GM10266 (cell line): ENCODE measurements around the gene LZTFL1.
A peak's percentile ranks its signal among the peaks of the same experiment; 100 is the strongest.
"Not testable (repeated sequence)": the region's sequence is repeated elsewhere in the genome, so short reads cannot be mapped to it uniquely, and the experiment has no call there.

Source experiments
- DNase-seq: peaks from one replicate; pipeline ENCODE4 v3.0.0; 2012; ENCODE audit errors: extremely low spot score
- CTCF ChIP-seq: IDR thresholded peaks from 2 replicates; pipeline ENCODE4 v1.5.1; 2012; ENCODE audit warnings: mild to moderate bottlenecking, low read depth; ENCODE audit not compliant: control insufficient read depth, insufficient read depth; ENCODE audit errors: missing control alignments

LZTFL1 gene

GRCh38 chr3:45865563-45865962 lies 23.6 kb upstream of the LZTFL1 start:
- TF ChIP-seq CTCF, result no peak

GRCh38 chr3:45864760-45865519 lies 23.0 kb upstream of the LZTFL1 start:
- no peak for TF ChIP-seq CTCF
- peak; percentile 43 for DNase-seq

More at GRCh38 chr3:45865563-45865962, 23.6 kb upstream of the LZTFL1 start:
- no peak for DNase-seq

GRCh38 chr3:45861043-45861719 lies 19.3 kb upstream of the LZTFL1 start:
- DNase-seq, result peak; percentile 35
- no peak for TF ChIP-seq CTCF

- no peak for DNase-seq
- no peak for TF ChIP-seq CTCF
These were observed 18.6 kb upstream of the LZTFL1 start for GRCh38 chr3:45860481-45860880.

- no peak for TF ChIP-seq CTCF
- no peak for DNase-seq
These were observed 17.1 kb upstream of the LZTFL1 start for GRCh38 chr3:45858809-45859543.

- not testable (repeated sequence) for DNase-seq
These were observed 15.1 kb upstream of the LZTFL1 start for GRCh38 chr3:45857024-45857423.

GRCh38 chr3:45856323-45856722 lies 14.4 kb upstream of the LZTFL1 start:
- DNase-seq, result not testable (repeated sequence)

GRCh38 chr3:45852828-45853227 lies 10.9 kb upstream of the LZTFL1 start:
- TF ChIP-seq CTCF, result no peak
- DNase-seq, result peak; percentile 16
